Embryonic facial prominence (tissue), 1 donor: ENCODE data around the gene SLC30A10.
"Not testable (repeated sequence)": the region's sequence is repeated elsewhere in the genome, so short reads cannot be mapped to it uniquely, and the experiment has no call there.

ENCODE experiments used
- DNase-seq: peaks from one replicate; pipeline ENCODE4 v3.0.0-alpha.2; 2016; ENCODE audit errors: extremely low spot score

SLC30A10 gene

GRCh38 chr1:219927298-219927955 is 930 bp downstream of the SLC30A10 start:
- no peak for DNase-seq

GRCh38 chr1:219926363-219926998 is 1.9 kb downstream of the SLC30A10 start:
- no peak for DNase-seq

- no peak for DNase-seq
Measured at GRCh38 chr1:219924342-219924741, 4.0 kb downstream of the SLC30A10 start.

GRCh38 chr1:219917851-219918466 is 10.4 kb downstream of the SLC30A10 start:
- DNase-seq = no peak

- DNase-seq = no peak
Measured at GRCh38 chr1:219917281-219917680, 11.1 kb downstream of the SLC30A10 start.

GRCh38 chr1:219916257-219916656 is 12.1 kb downstream of the SLC30A10 start:
- no peak for DNase-seq

GRCh38 chr1:219913005-219913770 is 15.2 kb downstream of the SLC30A10 start:
- DNase-seq = no peak

- no peak for DNase-seq
Measured at GRCh38 chr1:219910716-219911115, 17.6 kb downstream of the SLC30A10 start.

GRCh38 chr1:219909476-219909875 is 18.9 kb downstream of the SLC30A10 start:
- no peak for DNase-seq

GRCh38 chr1:219908170-219908569 is 20.2 kb downstream of the SLC30A10 start:
- no peak for DNase-seq

- DNase-seq = no peak
Measured at GRCh38 chr1:219907772-219908070, 20.6 kb downstream of the SLC30A10 start.

GRCh38 chr1:219906924-219907771 is 21.2 kb downstream of the SLC30A10 start:
- no peak for DNase-seq

- DNase-seq = not testable (repeated sequence)
Measured at GRCh38 chr1:219906565-219906923, 21.8 kb downstream of the SLC30A10 start.

GRCh38 chr1:219905524-219905923 is 22.8 kb downstream of the SLC30A10 start:
- DNase-seq = no peak

- no peak for DNase-seq
Measured at GRCh38 chr1:219904934-219905333, 23.4 kb downstream of the SLC30A10 start.

GRCh38 chr1:219903353-219903871 is 24.9 kb downstream of the SLC30A10 start:
- DNase-seq = no peak

GRCh38 chr1:219902951-219903350 is 25.4 kb downstream of the SLC30A10 start:
- DNase-seq = no peak

- no peak for DNase-seq
Measured at GRCh38 chr1:219900882-219901281, 27.5 kb downstream of the SLC30A10 start.

- DNase-seq = no peak
Measured at GRCh38 chr1:219900201-219900600, 28.2 kb downstream of the SLC30A10 start.

- no peak for DNase-seq
Measured at GRCh38 chr1:219898375-219898774, 30.0 kb downstream of the SLC30A10 start.

GRCh38 chr1:219897914-219898313 is 30.4 kb downstream of the SLC30A10 start:
- no peak for DNase-seq
